Measurements from ENCODE around the gene P3H3. TPM values are rescaled to one million over a fixed set of nuclear protein-coding genes. Genes with fewer than 3 reads are reported as not detected.
A peak's percentile ranks its signal among the peaks of the same experiment; 100 is the strongest.

P3H3 gene
- total RNA-seq, 5 donors from 2014 or later (not counting 1 experiment from before 2014, with no cell fraction given) = 4.7 to 9.8 (median 8.0) TPM

GRCh38 chr12:6849976-6850560 is 21.9 kb downstream of the P3H3 start:
- Histone ChIP-seq H3K4me3 (ENCODE audit: control insufficient read depth in 1 of 2, extremely low read depth in 1 of 2, low read length in 1 of 2) (no peak overlapping the region), H3K27ac (ENCODE audit: low read length) (no peak overlapping the region), H3K4me1 (ENCODE audit: control insufficient read depth in 1 of 2, extremely low read depth in 1 of 2, insufficient read depth in 2 of 2, low read length in 2 of 2) (peaks cover 20 to 34% of the 10 kb centered on the region in 2 experiments), H3K27me3 (replicated peaks in 1 of 2; ENCODE audit: control insufficient read depth in 2 of 2, extremely low read depth in 1 of 2, insufficient read depth in 2 of 2, low read length in 1 of 2) (no peaks in the 10 kb centered on the region), H3K9me3 (no peaks in the 10 kb centered on the region), H3K36me3 (ENCODE audit: control insufficient read depth in 2 of 2, extremely low read depth in 1 of 2, insufficient read depth in 1 of 2, low read length in 1 of 2) (peaks cover 0 to 3% of the 10 kb centered on the region in 2 donors)
- Mint-ChIP-seq H3K27me3 (no peaks in the 10 kb centered on the region), H3K4me1 (peaks cover 22 to 33% (median 33%) of the 10 kb centered on the region in 3 donors), H3K9me3 (no peaks in the 10 kb centered on the region), H3K27ac (peak overlapping the region in 1 of 2 donors; percentile 22), H3K36me3 (no peaks in the 10 kb centered on the region), H3K4me3 (peak overlapping the region in 1 of 3 donors; percentile 34)
- DNase-seq (no peak), ATAC-seq (replicated peaks in 1 of 4) (no peak)
- CTCF ChIA-PET = interaction anchor here in 1 of 2 donors (1.5 to 3.9 kb wide), 2 partner anchors 15 to 23 kb away, joined by 6 to 58 read pairs; partner anchors contain the start of gene SPSB2
- 80% methylated on average over 1 of the region's 10 CpGs for WGBS (ENCODE audit: insufficient coverage)
- POLR2A ChIA-PET = interaction anchor here in 1 of 2 donors (0.6 kb wide), 1 partner anchor 1049 kb away, joined by 3 read pairs; no protein-coding TSS in a partner anchor

DNA sequence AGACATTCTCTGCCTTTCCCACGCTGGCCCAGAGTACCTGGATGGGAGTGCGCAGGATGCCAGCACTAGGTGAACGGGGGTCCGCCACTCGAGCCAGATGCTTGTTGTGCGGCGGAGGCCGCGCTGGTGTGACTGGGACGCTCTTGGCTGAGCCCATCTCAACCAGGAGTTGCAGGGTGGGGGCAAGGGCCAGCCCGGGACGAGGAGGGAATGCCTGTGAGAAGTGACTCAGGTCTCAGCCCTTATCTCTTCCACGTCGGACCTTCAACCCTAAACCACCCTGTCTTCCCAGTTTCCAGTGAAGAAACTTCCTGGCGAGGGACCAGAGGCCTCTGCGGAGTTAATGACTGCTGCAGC is 22.6 kb downstream of the P3H3 start:
- Histone ChIP-seq H3K9me3 (no peaks in the 10 kb centered on the region), H3K4me3 (ENCODE audit: control insufficient read depth in 1 of 2, extremely low read depth in 1 of 2, low read length in 1 of 2) (peak overlapping the region; percentile 69 to 97), H3K27me3 (replicated peaks in 1 of 2; ENCODE audit: control insufficient read depth in 2 of 2, extremely low read depth in 1 of 2, insufficient read depth in 2 of 2, low read length in 1 of 2) (no peaks in the 10 kb centered on the region), H3K27ac (ENCODE audit: low read length) (peak overlapping the region; percentile 94), H3K36me3 (ENCODE audit: control insufficient read depth in 2 of 2, extremely low read depth in 1 of 2, insufficient read depth in 1 of 2, low read length in 1 of 2) (peaks cover 6 to 9% of the 10 kb centered on the region in 2 donors), H3K4me1 (ENCODE audit: control insufficient read depth in 1 of 2, extremely low read depth in 1 of 2, insufficient read depth in 2 of 2, low read length in 2 of 2) (peaks cover 20 to 34% of the 10 kb centered on the region in 2 experiments)
- H3K4me3 Mint-ChIP-seq = peak overlapping the region in 2 of 3 donors; percentile 79 to 94
- DNase-seq (no peak), ATAC-seq (replicated peaks in 1 of 4) (no peak)
- peaks cover 22 to 36% (median 33%) of the 10 kb centered on the region in 3 donors for H3K4me1 Mint-ChIP-seq
- WGBS (ENCODE audit: insufficient coverage) = 59% methylated on average over 12 of the region's 16 CpGs
- H3K36me3 Mint-ChIP-seq = peaks cover 3% of the 10 kb centered on the region
- no peaks in the 10 kb centered on the region for H3K9me3 Mint-ChIP-seq
- POLR2A ChIA-PET = interaction anchor here in 1 of 2 donors (1.0 kb wide), 1 partner anchor 93 kb away, joined by 3 read pairs; the partner anchor contains the start of gene C12orf57
- H3K27me3 Mint-ChIP-seq = no peaks in the 10 kb centered on the region
- CTCF ChIA-PET = interaction anchor here in 1 of 2 donors (0.5 to 3.9 kb wide), 12 partner anchors 16 to 259 kb away, joined by 3 to 58 read pairs (median 5); partner anchors contain the start of genes C12orf57, RNU7-1, SPSB2 and ZNF384
- no peak overlapping the region for H3K27ac Mint-ChIP-seq

DNA sequence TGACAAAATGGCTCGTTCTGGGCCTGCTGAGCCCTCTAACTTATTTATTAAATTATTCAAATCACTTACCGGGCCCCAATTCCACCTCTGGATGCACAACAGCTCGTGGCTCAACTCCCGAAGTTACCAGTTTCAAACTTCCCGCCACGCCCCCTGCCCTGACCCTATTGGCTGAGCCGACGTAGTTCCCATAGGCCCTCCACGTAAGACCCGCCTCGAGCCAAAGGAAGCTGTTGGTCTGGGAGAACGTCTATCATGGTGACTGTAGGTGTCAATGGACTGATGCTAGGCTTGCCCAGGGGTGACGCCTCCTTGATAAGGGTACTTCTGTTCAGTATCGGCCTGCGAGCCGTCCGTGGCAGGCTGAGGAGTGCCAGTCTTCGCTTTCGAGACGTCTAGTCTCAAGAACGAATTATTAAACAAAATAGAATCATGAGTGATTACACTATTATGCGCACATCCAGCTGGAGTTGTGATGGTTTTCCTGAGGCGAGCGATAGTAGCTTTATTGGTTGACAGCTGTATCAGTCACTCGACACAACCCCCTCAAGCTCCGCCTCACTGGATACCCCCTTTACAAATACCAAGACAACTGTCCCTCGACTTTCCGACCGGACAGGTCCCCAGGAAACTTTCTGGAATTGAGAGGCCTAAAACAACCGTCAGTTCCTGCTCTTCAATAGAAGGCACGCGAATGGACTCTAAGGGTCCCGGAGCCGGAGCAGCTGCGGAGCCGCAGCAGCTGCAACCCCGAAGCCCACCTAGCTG is 23.1 kb downstream of the P3H3 start, which contains the start of gene CDCA3:
TSS of gene CDCA3 (minus strand) at position 134 of the 768 bp plus-strand sequence. CDS start 334 bp downstream, outside the sequence.
- 0% methylated on average over 18 of the region's 37 CpGs for WGBS (ENCODE audit: insufficient coverage)

GRCh38 chr12:6851921-6852650 is 23.9 kb downstream of the P3H3 start, which contains the start of gene USP5:
Gene USP5 (plus strand): TSS chr12:6852150. CDS start chr12:6852180, 30 bp downstream.
- ATAC-seq (replicated peaks in 1 of 4) (peak; percentile 78 to 81 (median 79)), DNase-seq (peak; percentile 92 to 100 (median 99))
- Histone ChIP-seq H3K36me3 (ENCODE audit: control insufficient read depth in 2 of 2, extremely low read depth in 1 of 2, insufficient read depth in 1 of 2, low read length in 1 of 2) (peaks cover 7 to 23% of the 10 kb centered on the region in 2 donors), H3K27me3 (replicated peaks in 1 of 2; ENCODE audit: control insufficient read depth in 2 of 2, extremely low read depth in 1 of 2, insufficient read depth in 2 of 2, low read length in 1 of 2) (no peaks in the 10 kb centered on the region), H3K4me1 (ENCODE audit: control insufficient read depth in 1 of 2, extremely low read depth in 1 of 2, insufficient read depth in 2 of 2, low read length in 2 of 2) (peaks cover 20 to 34% of the 10 kb centered on the region in 2 experiments), H3K9me3 (no peaks in the 10 kb centered on the region), H3K4me3 (ENCODE audit: control insufficient read depth in 1 of 2, extremely low read depth in 1 of 2, low read length in 1 of 2) (peak within 1 kb of the TSS; percentile 69 to 97), H3K27ac (ENCODE audit: low read length) (peak within 1 kb of the TSS; percentile 94)
- peaks cover 9% of the 10 kb centered on the region for H3K36me3 Mint-ChIP-seq
- H3K27me3 Mint-ChIP-seq = no peaks in the 10 kb centered on the region
- ChIA-PET POLR2A (interaction anchor here (0.5 to 3.1 kb wide), 12 partner anchors 15 to 380 kb away, joined by 3 to 19 read pairs (median 4); partner anchors contain the start of genes C12orf57 (in 1 of the 2), ENO2 (in 1 of the 2), LPCAT3 (in 1 of the 2) and LRRC23 (in 1 of the 2)), CTCF (interaction anchor here (0.5 to 3.9 kb wide), 31 partner anchors 13 to 1374 kb away, joined by 3 to 58 read pairs (median 4); partner anchors contain the start of genes C12orf57 (in 1 of the 2), COPS7A (in 1 of the 2), LPCAT3 (in 1 of the 2) and MLF2 (in 1 of the 2))
- peaks cover 22 to 38% (median 33%) of the 10 kb centered on the region in 3 donors for H3K4me1 Mint-ChIP-seq
- peak within 1 kb of the TSS; percentile 98 to 99 for H3K27ac Mint-ChIP-seq
- peak within 1 kb of the TSS; percentile 79 to 98 (median 94) for H3K4me3 Mint-ChIP-seq
- H3K9me3 Mint-ChIP-seq = no peaks in the 10 kb centered on the region
- WGBS (ENCODE audit: insufficient coverage) = under 1% methylated on average over 60 of the region's 65 CpGs

More for the DNA sequence above, 23.1 kb downstream of the P3H3 start, which contains the start of gene CDCA3:
- peaks cover 20 to 34% of the 10 kb centered on the region in 2 experiments for H3K4me1 ChIP-seq (ENCODE audit: control insufficient read depth in 1 of 2, extremely low read depth in 1 of 2, insufficient read depth in 2 of 2, low read length in 2 of 2)
- Mint-ChIP-seq H3K27me3 (no peaks in the 10 kb centered on the region), H3K4me3 (peak within 1 kb of the TSS; percentile 79 to 98 (median 94)), H3K36me3 (peaks cover 6% of the 10 kb centered on the region), H3K27ac (peak within 1 kb of the TSS; percentile 98 to 99), H3K4me1 (peaks cover 22 to 38% (median 33%) of the 10 kb centered on the region in 3 donors), H3K9me3 (no peaks in the 10 kb centered on the region)
- ChIA-PET CTCF (interaction anchor here (0.5 to 3.9 kb wide), 28 partner anchors 16 to 1375 kb away, joined by 3 to 58 read pairs (median 4); partner anchors contain the start of genes C12orf57 (in 1 of the 2), COPS7A (in 1 of the 2), LPCAT3 (in 1 of the 2) and MLF2 (in 1 of the 2)), POLR2A (interaction anchor here (0.6 to 3.1 kb wide), 8 partner anchors 17 to 286 kb away, joined by 3 to 19 read pairs (median 7); partner anchors contain the start of genes C12orf57 (in 1 of the 2), ENO2 (in 1 of the 2), MLF2 (in 1 of the 2) and RNU7-1 (in 1 of the 2))
- ATAC-seq (replicated peaks in 1 of 4) = peak; percentile 49 to 60 (median 57)
- H3K27ac ChIP-seq (ENCODE audit: low read length) = peak within 1 kb of the TSS; percentile 94
- H3K27me3 ChIP-seq (replicated peaks in 1 of 2; ENCODE audit: control insufficient read depth in 2 of 2, extremely low read depth in 1 of 2, insufficient read depth in 2 of 2, low read length in 1 of 2) = no peaks in the 10 kb centered on the region
- H3K36me3 ChIP-seq (ENCODE audit: control insufficient read depth in 2 of 2, extremely low read depth in 1 of 2, insufficient read depth in 1 of 2, low read length in 1 of 2) = peaks cover 7 to 15% of the 10 kb centered on the region in 2 donors
- H3K4me3 ChIP-seq (ENCODE audit: control insufficient read depth in 1 of 2, extremely low read depth in 1 of 2, low read length in 1 of 2) = peak within 1 kb of the TSS; percentile 69 to 97
- peak; percentile 73 to 96 (median 91) for DNase-seq
- H3K9me3 ChIP-seq = no peaks in the 10 kb centered on the region

- Mint-ChIP-seq H3K4me3 (peak overlapping the region; percentile 79 to 98 (median 94)), H3K4me1 (peaks cover 22 to 41% (median 33%) of the 10 kb centered on the region in 3 donors), H3K27ac (peak overlapping the region; percentile 98 to 99), H3K9me3 (no peaks in the 10 kb centered on the region), H3K27me3 (no peaks in the 10 kb centered on the region), H3K36me3 (peaks cover 17% of the 10 kb centered on the region)
- Histone ChIP-seq H3K4me1 (ENCODE audit: control insufficient read depth in 1 of 2, extremely low read depth in 1 of 2, insufficient read depth in 2 of 2, low read length in 2 of 2) (peaks cover 20 to 34% of the 10 kb centered on the region in 2 experiments), H3K36me3 (ENCODE audit: control insufficient read depth in 2 of 2, extremely low read depth in 1 of 2, insufficient read depth in 1 of 2, low read length in 1 of 2) (peaks cover 7 to 30% of the 10 kb centered on the region in 2 donors), H3K4me3 (ENCODE audit: control insufficient read depth in 1 of 2, extremely low read depth in 1 of 2, low read length in 1 of 2) (peak overlapping the region; percentile 69 to 97), H3K27ac (ENCODE audit: low read length) (peak overlapping the region; percentile 60), H3K9me3 (no peaks in the 10 kb centered on the region), H3K27me3 (replicated peaks in 1 of 2; ENCODE audit: control insufficient read depth in 2 of 2, extremely low read depth in 1 of 2, insufficient read depth in 2 of 2, low read length in 1 of 2) (no peaks in the 10 kb centered on the region)
- peak in 2 of 4 experiments; percentile 0 to 4 for ATAC-seq (replicated peaks in 1 of 4)
- DNase-seq = peak in 32 of 35 experiments; percentile 25 to 68 (median 48)
- ChIA-PET POLR2A (interaction anchor here (0.5 to 3.1 kb wide), 12 partner anchors 14 to 381 kb away, joined by 3 to 19 read pairs (median 4); partner anchors contain the start of genes C12orf57 (in 1 of the 2), LPCAT3 (in 1 of the 2), LRRC23 (in 1 of the 2) and MLF2 (in 1 of the 2)), CTCF (interaction anchor here (0.6 to 3.9 kb wide), 20 partner anchors 13 to 518 kb away, joined by 3 to 58 read pairs (median 5); partner anchors contain the start of genes SPSB2 (in 2 of the 2), C12orf57 (in 1 of the 2), LPCAT3 (in 1 of the 2) and P3H3 (in 1 of the 2))
- 0% methylated on average over 4 of the region's 18 CpGs for WGBS (ENCODE audit: insufficient coverage)
Observed at GRCh38 chr12:6852651-6853354, 24.6 kb downstream of the P3H3 start.
